GM12878 (cell line): ENCODE data around the gene TXNDC16.

Source experiments
- EZH2 ChIP-seq: IDR thresholded peaks from 2 replicates; pipeline ENCODE4 v1.6.1; 2012; ENCODE audit warnings: low read depth, mild to moderate bottlenecking, control low read depth, inconsistent platforms, low read length, borderline replicate concordance; ENCODE audit not compliant: control insufficient read depth
- POLR2A ChIP-seq: IDR thresholded peaks from 2 replicates; pipeline ENCODE4 v1.6.1; 2011; ENCODE audit warnings: low read depth, mild to moderate bottlenecking, low read length
- RAD51 ChIP-seq: fragments of 450-650 bp; IDR thresholded peaks from 2 replicates; pipeline ENCODE4 v1.6.1; 2016; ENCODE audit warnings: moderate library complexity, mild to moderate bottlenecking, inconsistent platforms
- SIX5 ChIP-seq: IDR thresholded peaks from 2 replicates; pipeline ENCODE4 v1.6.1; 2011; ENCODE audit warnings: mild to moderate bottlenecking, low read depth, low read length, moderate library complexity; ENCODE audit not compliant: severe bottlenecking
- ZSCAN29 ChIP-seq: fragments of 450-650 bp; IDR thresholded peaks from 2 replicates; pipeline ENCODE4 v1.6.1; 2017; ENCODE audit warnings: mild to moderate bottlenecking, moderate library complexity
- TF ChIP-seq, protein P1 (sequence below), 3 experiments: IDR thresholded peaks in 2 of 3; conservative IDR thresholded peaks in 1 of 3; 2 replicates each; pipeline ENCODE4 v1.5.1; 2011; ENCODE audit warnings: low read depth in 3 of 3, low read length in 3 of 3, mild to moderate bottlenecking in 3 of 3, control low read depth in 2 of 3, moderate library complexity in 2 of 3, inconsistent platforms in 1 of 3, mixed read lengths in 1 of 3; ENCODE audit not compliant: control insufficient read depth in 2 of 3, insufficient read depth in 1 of 3; ENCODE audit errors: extremely low read depth in 1 of 3
- TF ChIP-seq, protein P2 (sequence below): fragments of 450-650 bp; IDR thresholded peaks from 2 replicates; pipeline ENCODE4 v1.6.1; 2016; ENCODE audit warnings: mild to moderate bottlenecking
- TF ChIP-seq, protein P3 (sequence below): IDR thresholded peaks from 2 replicates; pipeline ENCODE4 v1.6.1; 2012; ENCODE audit warnings: mild to moderate bottlenecking, low read depth, low read length

DNA sequence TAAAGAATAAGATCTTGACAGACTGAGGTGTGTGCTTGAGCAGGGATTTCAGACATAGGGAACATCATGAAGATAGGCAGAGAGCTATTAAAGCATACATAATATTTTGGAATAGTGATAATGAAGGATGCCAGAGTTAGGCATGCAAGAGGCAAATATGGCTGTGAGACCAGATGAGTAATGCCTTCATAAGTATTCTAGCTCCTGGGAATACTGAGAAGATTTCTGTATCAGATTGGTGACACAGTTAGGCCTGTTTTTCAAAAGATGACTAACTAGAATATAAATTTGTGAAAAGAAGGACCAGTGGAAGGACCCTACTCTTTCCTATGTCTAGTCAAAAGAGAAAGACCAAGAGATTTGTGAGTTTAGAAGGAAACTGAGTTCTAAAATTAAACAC lies 108.8 kb downstream of the TXNDC16 start:
- TF ChIP-seq SIX5: no peak
- TF ChIP-seq, protein P1, sequence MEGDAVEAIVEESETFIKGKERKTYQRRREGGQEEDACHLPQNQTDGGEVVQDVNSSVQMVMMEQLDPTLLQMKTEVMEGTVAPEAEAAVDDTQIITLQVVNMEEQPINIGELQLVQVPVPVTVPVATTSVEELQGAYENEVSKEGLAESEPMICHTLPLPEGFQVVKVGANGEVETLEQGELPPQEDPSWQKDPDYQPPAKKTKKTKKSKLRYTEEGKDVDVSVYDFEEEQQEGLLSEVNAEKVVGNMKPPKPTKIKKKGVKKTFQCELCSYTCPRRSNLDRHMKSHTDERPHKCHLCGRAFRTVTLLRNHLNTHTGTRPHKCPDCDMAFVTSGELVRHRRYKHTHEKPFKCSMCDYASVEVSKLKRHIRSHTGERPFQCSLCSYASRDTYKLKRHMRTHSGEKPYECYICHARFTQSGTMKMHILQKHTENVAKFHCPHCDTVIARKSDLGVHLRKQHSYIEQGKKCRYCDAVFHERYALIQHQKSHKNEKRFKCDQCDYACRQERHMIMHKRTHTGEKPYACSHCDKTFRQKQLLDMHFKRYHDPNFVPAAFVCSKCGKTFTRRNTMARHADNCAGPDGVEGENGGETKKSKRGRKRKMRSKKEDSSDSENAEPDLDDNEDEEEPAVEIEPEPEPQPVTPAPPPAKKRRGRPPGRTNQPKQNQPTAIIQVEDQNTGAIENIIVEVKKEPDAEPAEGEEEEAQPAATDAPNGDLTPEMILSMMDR (IDR thresholded peaks at IDR 0.05 in 2 of 3, conservative IDR thresholded peaks at IDR 0.05 in 1 of 3; ENCODE audit: control insufficient read depth in 2 of 3, extremely low read depth in 1 of 3, insufficient read depth in 1 of 3, low read depth in 3 of 3, low read length in 3 of 3): no peak
- no peak for TF ChIP-seq ZSCAN29
- no peak for TF ChIP-seq EZH2
- TF ChIP-seq, protein P2, sequence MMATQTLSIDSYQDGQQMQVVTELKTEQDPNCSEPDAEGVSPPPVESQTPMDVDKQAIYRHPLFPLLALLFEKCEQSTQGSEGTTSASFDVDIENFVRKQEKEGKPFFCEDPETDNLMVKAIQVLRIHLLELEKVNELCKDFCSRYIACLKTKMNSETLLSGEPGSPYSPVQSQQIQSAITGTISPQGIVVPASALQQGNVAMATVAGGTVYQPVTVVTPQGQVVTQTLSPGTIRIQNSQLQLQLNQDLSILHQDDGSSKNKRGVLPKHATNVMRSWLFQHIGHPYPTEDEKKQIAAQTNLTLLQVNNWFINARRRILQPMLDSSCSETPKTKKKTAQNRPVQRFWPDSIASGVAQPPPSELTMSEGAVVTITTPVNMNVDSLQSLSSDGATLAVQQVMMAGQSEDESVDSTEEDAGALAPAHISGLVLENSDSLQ: no peak
- TF ChIP-seq, protein P3, sequence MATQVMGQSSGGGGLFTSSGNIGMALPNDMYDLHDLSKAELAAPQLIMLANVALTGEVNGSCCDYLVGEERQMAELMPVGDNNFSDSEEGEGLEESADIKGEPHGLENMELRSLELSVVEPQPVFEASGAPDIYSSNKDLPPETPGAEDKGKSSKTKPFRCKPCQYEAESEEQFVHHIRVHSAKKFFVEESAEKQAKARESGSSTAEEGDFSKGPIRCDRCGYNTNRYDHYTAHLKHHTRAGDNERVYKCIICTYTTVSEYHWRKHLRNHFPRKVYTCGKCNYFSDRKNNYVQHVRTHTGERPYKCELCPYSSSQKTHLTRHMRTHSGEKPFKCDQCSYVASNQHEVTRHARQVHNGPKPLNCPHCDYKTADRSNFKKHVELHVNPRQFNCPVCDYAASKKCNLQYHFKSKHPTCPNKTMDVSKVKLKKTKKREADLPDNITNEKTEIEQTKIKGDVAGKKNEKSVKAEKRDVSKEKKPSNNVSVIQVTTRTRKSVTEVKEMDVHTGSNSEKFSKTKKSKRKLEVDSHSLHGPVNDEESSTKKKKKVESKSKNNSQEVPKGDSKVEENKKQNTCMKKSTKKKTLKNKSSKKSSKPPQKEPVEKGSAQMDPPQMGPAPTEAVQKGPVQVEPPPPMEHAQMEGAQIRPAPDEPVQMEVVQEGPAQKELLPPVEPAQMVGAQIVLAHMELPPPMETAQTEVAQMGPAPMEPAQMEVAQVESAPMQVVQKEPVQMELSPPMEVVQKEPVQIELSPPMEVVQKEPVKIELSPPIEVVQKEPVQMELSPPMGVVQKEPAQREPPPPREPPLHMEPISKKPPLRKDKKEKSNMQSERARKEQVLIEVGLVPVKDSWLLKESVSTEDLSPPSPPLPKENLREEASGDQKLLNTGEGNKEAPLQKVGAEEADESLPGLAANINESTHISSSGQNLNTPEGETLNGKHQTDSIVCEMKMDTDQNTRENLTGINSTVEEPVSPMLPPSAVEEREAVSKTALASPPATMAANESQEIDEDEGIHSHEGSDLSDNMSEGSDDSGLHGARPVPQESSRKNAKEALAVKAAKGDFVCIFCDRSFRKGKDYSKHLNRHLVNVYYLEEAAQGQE: no peak
- TF ChIP-seq RAD51: no peak
- no peak for TF ChIP-seq POLR2A
